Activated CD8-positive, alpha-beta memory T cell treated with anti-CD3 and anti-CD28 coated beads, Interleukin-2, amount 10 ng/mL, durations not matched to agents 7 days and 5 days (primary cell): ENCODE results near the gene CECR2. TPM values are rescaled to one million over a fixed set of nuclear protein-coding genes. Genes with fewer than 3 reads are reported as not detected.
"Not testable (repeated sequence)": the region's sequence is repeated elsewhere in the genome, so short reads cannot be mapped to it uniquely, and the experiment has no call there.

Experiments used
- ATAC-seq: fragments of 150-1000 bp; cut with Tn5 transposase; one replicate; pipeline ENCODE4 v1.10.0; 2021; ENCODE audit warnings: moderate library complexity
- CTCF ChIA-PET: fragments of 350-600 bp; sonication (Branson Sonifier 250); formaldehyde crosslinking; loops from one replicate; lab custom pipeline; 2021; ENCODE audit warnings: antibody characterized with exemption; lab: Charles Lee
- DNase-seq: peaks from one replicate; pipeline ENCODE4 v3.0.0-alpha.2; 2020
- H3K27ac Mint-ChIP-seq: one replicate; pipeline ENCODE4 v1.8.0; 2021; ENCODE audit warnings: mild to moderate bottlenecking, mixed read lengths
- H3K27me3 Mint-ChIP-seq: one replicate; pipeline ENCODE4 v1.8.0; 2021; ENCODE audit warnings: mixed read lengths
- H3K36me3 Mint-ChIP-seq: one replicate; pipeline ENCODE4 v1.8.0; 2021; ENCODE audit warnings: mild to moderate bottlenecking, mixed read lengths
- H3K4me1 Mint-ChIP-seq: one replicate; pipeline ENCODE4 v1.8.0; 2021; ENCODE audit warnings: mixed read lengths
- H3K4me3 Mint-ChIP-seq: one replicate; pipeline ENCODE4 v1.8.0; 2021; ENCODE audit warnings: mild to moderate bottlenecking, moderate library complexity, mixed read lengths
- H3K9me3 Mint-ChIP-seq: one replicate; pipeline ENCODE4 v1.8.0; 2022; ENCODE audit warnings: low read depth, mixed read lengths
- total RNA-seq, 2 experiments: library from RNA; stranded (reverse); gene quantifications; one replicate each; pipeline ENCODE4 v1.2.3, GENCODE V29; 2021

Gene CECR2
- total RNA-seq, 2 experiments from 2014 or later, result 0.02 TPM; not detected in 1

GRCh38 chr22:17427528-17427927 lies 58.3 kb downstream of the CECR2 start:
- H3K27ac Mint-ChIP-seq, H3K36me3 Mint-ChIP-seq, CTCF ChIA-PET, H3K4me1 Mint-ChIP-seq, H3K4me3 Mint-ChIP-seq, DNase-seq, H3K9me3 Mint-ChIP-seq, ATAC-seq: not testable (repeated sequence)
- H3K27me3 Mint-ChIP-seq, result peaks cover 23% of the 10 kb centered on the region

- DNase-seq (no peak), ATAC-seq (no peak)
- H3K36me3 Mint-ChIP-seq, result no peaks in the 10 kb centered on the region
- H3K4me3 Mint-ChIP-seq, result no peak overlapping the region
- no peaks in the 10 kb centered on the region for H3K9me3 Mint-ChIP-seq
- peaks cover 22% of the 10 kb centered on the region for H3K27me3 Mint-ChIP-seq
- H3K27ac Mint-ChIP-seq, result no peak overlapping the region
- CTCF ChIA-PET, result no interaction called here
- H3K4me1 Mint-ChIP-seq, result no peaks in the 10 kb centered on the region
Measured at GRCh38 chr22:17429516-17429915, 60.3 kb downstream of the CECR2 start.

- no peak for ATAC-seq
- CTCF ChIA-PET, result no interaction called here
Measured at GRCh38 chr22:17430412-17430811, 61.2 kb downstream of the CECR2 start.

GRCh38 chr22:17431179-17431578 lies 61.9 kb downstream of the CECR2 start:
- H3K9me3 Mint-ChIP-seq, result no peaks in the 10 kb centered on the region
- DNase-seq (no peak), ATAC-seq (no peak)
- no peaks in the 10 kb centered on the region for H3K4me1 Mint-ChIP-seq
- H3K27ac Mint-ChIP-seq, result no peak overlapping the region
- peaks cover 21% of the 10 kb centered on the region for H3K27me3 Mint-ChIP-seq
- H3K4me3 Mint-ChIP-seq, result no peak overlapping the region
- CTCF ChIA-PET, result no interaction called here
- H3K36me3 Mint-ChIP-seq, result no peaks in the 10 kb centered on the region

More at GRCh38 chr22:17430412-17430811, 61.2 kb downstream of the CECR2 start:
- no peak for DNase-seq
- H3K4me1 Mint-ChIP-seq, result no peaks in the 10 kb centered on the region
- H3K27ac Mint-ChIP-seq, result no peak overlapping the region
- no peak overlapping the region for H3K4me3 Mint-ChIP-seq
- no peaks in the 10 kb centered on the region for H3K36me3 Mint-ChIP-seq
- no peaks in the 10 kb centered on the region for H3K9me3 Mint-ChIP-seq
- peaks cover 23% of the 10 kb centered on the region for H3K27me3 Mint-ChIP-seq

GRCh38 chr22:17434856-17435255 lies 65.6 kb downstream of the CECR2 start:
- Mint-ChIP-seq H3K27me3 (peaks cover 16% of the 10 kb centered on the region), H3K9me3 (no peaks in the 10 kb centered on the region), H3K4me1 (no peaks in the 10 kb centered on the region), H3K4me3 (no peak overlapping the region), H3K36me3 (no peaks in the 10 kb centered on the region), H3K27ac (no peak overlapping the region)
- CTCF ChIA-PET, result no interaction called here
- ATAC-seq (no peak), DNase-seq (no peak)

GRCh38 chr22:17435375-17435774 lies 66.1 kb downstream of the CECR2 start:
- DNase-seq, result no peak
- H3K4me1 Mint-ChIP-seq, result no peaks in the 10 kb centered on the region
- no peak overlapping the region for H3K4me3 Mint-ChIP-seq
- H3K9me3 Mint-ChIP-seq, result no peaks in the 10 kb centered on the region
- H3K27ac Mint-ChIP-seq, result no peak overlapping the region
- no peaks in the 10 kb centered on the region for H3K36me3 Mint-ChIP-seq
- ATAC-seq, result no peak
- peaks cover 16% of the 10 kb centered on the region for H3K27me3 Mint-ChIP-seq
- CTCF ChIA-PET, result no interaction called here

GRCh38 chr22:17436382-17436980 lies 67.2 kb downstream of the CECR2 start:
- CTCF ChIA-PET, result no interaction called here
- no peaks in the 10 kb centered on the region for H3K36me3 Mint-ChIP-seq
- H3K4me1 Mint-ChIP-seq, result no peaks in the 10 kb centered on the region
- ATAC-seq (no peak), DNase-seq (no peak)
- no peaks in the 10 kb centered on the region for H3K9me3 Mint-ChIP-seq
- peaks cover 16% of the 10 kb centered on the region for H3K27me3 Mint-ChIP-seq
- no peak overlapping the region for H3K27ac Mint-ChIP-seq
- no peak overlapping the region for H3K4me3 Mint-ChIP-seq

- no peak overlapping the region for H3K4me3 Mint-ChIP-seq
- ATAC-seq, result no peak
- H3K36me3 Mint-ChIP-seq, result no peaks in the 10 kb centered on the region
- no peaks in the 10 kb centered on the region for H3K9me3 Mint-ChIP-seq
- peaks cover 19% of the 10 kb centered on the region for H3K27me3 Mint-ChIP-seq
- H3K4me1 Mint-ChIP-seq, result no peaks in the 10 kb centered on the region
- no peak overlapping the region for H3K27ac Mint-ChIP-seq
- DNase-seq, result no peak
- CTCF ChIA-PET, result no interaction called here
Measured at GRCh38 chr22:17436981-17437412, 67.7 kb downstream of the CECR2 start.

GRCh38 chr22:17438026-17438425 lies 68.8 kb downstream of the CECR2 start:
- DNase-seq (no peak), ATAC-seq (no peak)
- Mint-ChIP-seq H3K9me3 (no peaks in the 10 kb centered on the region), H3K27me3 (peaks cover 25% of the 10 kb centered on the region), H3K27ac (no peak overlapping the region), H3K4me1 (no peaks in the 10 kb centered on the region), H3K4me3 (no peak overlapping the region), H3K36me3 (no peaks in the 10 kb centered on the region)
- CTCF ChIA-PET, result no interaction called here

- Mint-ChIP-seq H3K4me3 (no peak overlapping the region), H3K36me3 (no peaks in the 10 kb centered on the region), H3K9me3 (no peaks in the 10 kb centered on the region), H3K4me1 (no peaks in the 10 kb centered on the region), H3K27me3 (peaks cover 30% of the 10 kb centered on the region), H3K27ac (no peak overlapping the region)
- no peak for DNase-seq
- CTCF ChIA-PET, result no interaction called here
- ATAC-seq, result no peak
Measured at GRCh38 chr22:17441326-17441725, 72.1 kb downstream of the CECR2 start.

GRCh38 chr22:17443405-17444203 lies 74.3 kb downstream of the CECR2 start:
- DNase-seq, result no peak
- H3K4me1 Mint-ChIP-seq, result no peaks in the 10 kb centered on the region
- H3K27me3 Mint-ChIP-seq, result peaks cover 18% of the 10 kb centered on the region
- ATAC-seq, result no peak
- no peak overlapping the region for H3K4me3 Mint-ChIP-seq
- CTCF ChIA-PET, result interaction anchor here (0.6 kb wide), 1 partner anchor 84 kb away, joined by 3 read pairs; no protein-coding TSS in a partner anchor
- H3K36me3 Mint-ChIP-seq, result no peaks in the 10 kb centered on the region
- H3K27ac Mint-ChIP-seq, result no peak overlapping the region
- no peaks in the 10 kb centered on the region for H3K9me3 Mint-ChIP-seq

- Mint-ChIP-seq H3K27ac (no peak overlapping the region), H3K4me3 (no peak overlapping the region), H3K4me1 (no peaks in the 10 kb centered on the region), H3K27me3 (peaks cover 18% of the 10 kb centered on the region), H3K36me3 (no peaks in the 10 kb centered on the region), H3K9me3 (no peaks in the 10 kb centered on the region)
- CTCF ChIA-PET, result interaction anchor here (0.6 kb wide), 1 partner anchor 84 kb away, joined by 3 read pairs; no protein-coding TSS in a partner anchor
- ATAC-seq (no peak), DNase-seq (no peak)
Measured at GRCh38 chr22:17444204-17444504, 74.9 kb downstream of the CECR2 start.

GRCh38 chr22:17446698-17447097 lies 77.4 kb downstream of the CECR2 start:
- no peaks in the 10 kb centered on the region for H3K9me3 Mint-ChIP-seq
- H3K27me3 Mint-ChIP-seq, result peaks cover 17% of the 10 kb centered on the region
- DNase-seq (no peak), ATAC-seq (no peak)
- no peak overlapping the region for H3K4me3 Mint-ChIP-seq
- CTCF ChIA-PET, result no interaction called here
- H3K36me3 Mint-ChIP-seq, result no peaks in the 10 kb centered on the region
- H3K4me1 Mint-ChIP-seq, result peaks cover 5% of the 10 kb centered on the region
- H3K27ac Mint-ChIP-seq, result no peak overlapping the region

GRCh38 chr22:17451316-17451715 lies 82.1 kb downstream of the CECR2 start:
- peaks cover 5% of the 10 kb centered on the region for H3K4me1 Mint-ChIP-seq
- H3K9me3 Mint-ChIP-seq, result no peaks in the 10 kb centered on the region
- H3K36me3 Mint-ChIP-seq, result no peaks in the 10 kb centered on the region
- CTCF ChIA-PET, result interaction anchor here (1.9 kb wide), 1 partner anchor 279 kb away, joined by 6 read pairs; no protein-coding TSS in a partner anchor
- no peak overlapping the region for H3K27ac Mint-ChIP-seq
- no peak for ATAC-seq
- H3K27me3 Mint-ChIP-seq, result no peaks in the 10 kb centered on the region
- H3K4me3 Mint-ChIP-seq, result no peak overlapping the region
- DNase-seq, result no peak
